Endothelial cell of umbilical vein (primary cell): ENCODE data around the gene TUBA4A. TPM values are rescaled to one million over a fixed set of nuclear protein-coding genes. Genes with fewer than 3 reads are reported as not detected.
A peak's percentile ranks its signal among the peaks of the same experiment; 100 is the strongest.

Experiments
- BruUV-seq: library from RNA; stranded (reverse); fragments of 400-500 nt; replicated peaks from 2 replicates; lab custom pipeline; 2021; lab: Mats Ljungman, UMichigan
- CTCF ChIA-PET: fragments of 300-600, 350-600 bp; sonication (Branson Sonifier 250); formaldehyde crosslinking; loops from one replicate; lab custom pipeline; 2021; ENCODE audit warnings: antibody characterized with exemption, inconsistent platforms; lab: Charles Lee
- POLR2A ChIA-PET: fragments of 300-600, 350-600 bp; sonication (Branson Sonifier 250); formaldehyde crosslinking; loops from one replicate; lab custom pipeline; 2021; ENCODE audit warnings: antibody characterized with exemption, inconsistent platforms; lab: Charles Lee
- DNase-seq: peaks from one replicate; pipeline ENCODE4 v3.0.0-alpha.2; 2011; ENCODE audit warnings: low read depth, low spot score
- FAIRE-seq: peaks from 2 replicates; lab custom pipeline; 2011; peaks lifted over from hg19 to GRCh38; lab: Jason Lieb, UNC
- H2AFZ ChIP-seq: 2 replicates; pipeline ENCODE4 v1.6.0; 2012; ENCODE audit warnings: low read depth, low read length, control low read depth, inconsistent platforms
- H3K27ac ChIP-seq: 2 replicates; pipeline ENCODE4 v1.5.1; 2011; ENCODE audit warnings: low read depth, mild to moderate bottlenecking, control low read depth, low read length, moderate library complexity; ENCODE audit not compliant: insufficient read depth
- H3K27me3 ChIP-seq, 2 experiments: 2 replicates each; pipeline versions ENCODE4 v1.6.0 to v1.6.1; 2011; ENCODE audit warnings: low read length in 2 of 2, mixed read lengths in 1 of 2; ENCODE audit not compliant: control insufficient read depth in 2 of 2, insufficient read depth in 2 of 2
- H3K36me3 ChIP-seq, 2 experiments: 2 replicates in 1 of 2; 3 replicates in 1 of 2; pipeline ENCODE4 v1.5.1; 2011; ENCODE audit warnings: low read length in 2 of 2, mild to moderate bottlenecking in 1 of 2, moderate library complexity in 1 of 2; ENCODE audit not compliant: control insufficient read depth in 2 of 2, insufficient read depth in 2 of 2; ENCODE audit errors: extremely low read depth in 1 of 2
- H3K4me1 ChIP-seq: 3 replicates; pipeline ENCODE4 v1.5.1; 2011; ENCODE audit warnings: mild to moderate bottlenecking, low read length; ENCODE audit not compliant: control insufficient read depth, insufficient read depth; ENCODE audit errors: extremely low read depth
- H3K4me2 ChIP-seq: 2 replicates; pipeline ENCODE4 v1.6.1; 2011; ENCODE audit warnings: low read length, control low read depth, mixed read lengths; ENCODE audit not compliant: insufficient read depth
- H3K4me3 ChIP-seq, 3 experiments: fragments of 200-600 bp in 1 of 3; sonication (generic), shearing (Covaris generic) in 1 of 3; replicated peaks in 1 of 3; 2 replicates each; pipeline ENCODE4 v1.5.1; 2011 to 2016; ENCODE audit warnings: control low read depth in 3 of 3, low read length in 3 of 3, mild to moderate bottlenecking in 2 of 3, inconsistent platforms in 1 of 3, low read depth in 1 of 3, moderate library complexity in 1 of 3; ENCODE audit not compliant: insufficient read depth in 1 of 3
- H3K79me2 ChIP-seq: 2 replicates; pipeline ENCODE4 v1.6.0; 2012; ENCODE audit warnings: low read length, inconsistent platforms; ENCODE audit not compliant: control insufficient read depth, insufficient read depth
- H3K9ac ChIP-seq: replicated peaks from 2 replicates; pipeline ENCODE3; 2011; ENCODE audit warnings: low read length, control low read depth; ENCODE audit not compliant: insufficient read depth; ENCODE audit errors: extremely low read depth
- H3K9me1 ChIP-seq: replicated peaks from 3 replicates; pipeline ENCODE4 v1.6.0; 2011; ENCODE audit warnings: mild to moderate bottlenecking, low read length; ENCODE audit not compliant: control insufficient read depth, insufficient read depth; ENCODE audit errors: extremely low read depth
- H3K9me3 ChIP-seq: replicated peaks from 2 replicates; pipeline ENCODE4 v1.5.1; 2012; ENCODE audit warnings: low read length, inconsistent platforms; ENCODE audit not compliant: control insufficient read depth, insufficient read depth
- H4K20me1 ChIP-seq: replicated peaks from 2 replicates; pipeline ENCODE3; 2011; ENCODE audit warnings: mild to moderate bottlenecking, low read length; ENCODE audit not compliant: control insufficient read depth, insufficient read depth; ENCODE audit errors: extremely low read depth
- CTCF ChIP-seq, 2 donors: IDR thresholded peaks; 1 replicate in 1 of 2; 2 replicates in 1 of 2; pipeline ENCODE4 v1.5.1; 2011; ENCODE audit warnings: low read length in 2 of 2, mild to moderate bottlenecking in 2 of 2, moderate library complexity in 2 of 2, control low read depth in 1 of 2, inconsistent platforms in 1 of 2, low read depth in 1 of 2; ENCODE audit not compliant: insufficient read depth in 1 of 2; ENCODE audit errors: extremely low read depth in 1 of 2
- EZH2 ChIP-seq: IDR thresholded peaks from 2 replicates; pipeline ENCODE4 v1.6.1; 2012; ENCODE audit warnings: borderline replicate concordance, low read depth, mild to moderate bottlenecking, moderate library complexity, low read length, inconsistent platforms; ENCODE audit not compliant: severe bottlenecking
- FOS ChIP-seq: IDR thresholded peaks from 2 replicates; pipeline ENCODE4 v1.6.1; 2011; ENCODE audit warnings: mild to moderate bottlenecking, low read length, moderate library complexity, borderline replicate concordance; ENCODE audit not compliant: insufficient read depth
- MAX ChIP-seq: IDR thresholded peaks from 2 replicates; pipeline ENCODE4 v1.6.1; 2011; ENCODE audit not compliant: insufficient read depth, insufficient read length
- MYC ChIP-seq: IDR thresholded peaks from one replicate; pipeline ENCODE4 v1.6.1; 2011; ENCODE audit warnings: mild to moderate bottlenecking, low read depth, low read length
- POLR2A ChIP-seq: IDR thresholded peaks from 2 replicates; pipeline ENCODE4 v1.6.1; 2012; ENCODE audit warnings: low read depth, mild to moderate bottlenecking, control low read depth, low read length
- POLR2AphosphoS5 ChIP-seq: IDR thresholded peaks from 2 replicates; pipeline ENCODE4 v1.6.1; 2012; ENCODE audit warnings: low read depth, mild to moderate bottlenecking, control low read depth, low read length, moderate library complexity; ENCODE audit not compliant: insufficient read depth
- dilution Hi-C: fragments of 300-500 bp; cut with MboI; formaldehyde crosslinking; loops from one replicate; pipeline ENCODE4 v1.15.0; 2019; ENCODE audit warnings: low sequenced_read_pairs; ENCODE audit not compliant: extremely low pct_ligation_motif_present
- intact Hi-C: fragments of 100-400 bp; cut with micrococcal nuclease; formaldehyde crosslinking; loops from one replicate; pipeline ENCODE4 v1.10.0; 2022
- polyA plus RNA-seq, 4 experiments: library from polyadenylated mRNA; depleted of rRNA in 3 of 4; stranded (reverse) in 3 of 4; unstranded in 1 of 4; fragments of >200 nt; gene quantifications; 2 replicates each; pipeline versions ENCODE4 v1.2.1 to v1.2.3, GENCODE V29; 2011 to 2012; ENCODE audit warnings: missing spikeins in 1 of 4
- total RNA-seq: library from RNA; stranded (reverse); gene quantifications from 2 replicates; pipeline ENCODE4 v1.2.3, GENCODE V29; 2021

TUBA4A gene
- total and polyA plus RNA-seq, 2 donors (not counting 3 experiments of a cell fraction or from before 2014, with no cell fraction given), result 16.5 to 24.8 TPM

GRCh38 chr2:219294356-219295351 is 40.9 kb upstream of the TUBA4A start:
- Histone ChIP-seq H4K20me1 (no peaks in the 10 kb centered on the region), H3K79me2 (no peaks in the 10 kb centered on the region), H2AFZ (peak overlapping the region; percentile 98), H3K4me3 (peak overlapping the region; percentile 40 to 46 (median 40)), H3K9me1 (no peaks in the 10 kb centered on the region), H3K4me2 (peak overlapping the region; percentile 77), H3K9ac (peak overlapping the region; percentile 64), H3K9me3 (no peaks in the 10 kb centered on the region), H3K4me1 (peaks cover 4% of the 10 kb centered on the region), H3K27me3 (peaks cover 0 to 2% of the 10 kb centered on the region in 2 experiments), H3K36me3 (no peaks in the 10 kb centered on the region), H3K27ac (no peak overlapping the region)
- CTCF ChIA-PET, result interaction anchor here (0.6 to 11.2 kb wide), 47 partner anchors 9 to 418 kb away, joined by 3 to 253 read pairs (median 5); partner anchors contain the start of genes ABCB6, ANKZF1, ATG9A and CNPPD1
- intact Hi-C loops (loop anchor here (1.0 to 5.0 kb wide), 9 partner anchors 15 to 312 kb away; partner anchors contain the start of genes ABCB6, ANKZF1, ATG9A and CNPPD1), dilution Hi-C loops (no loop called here)
- TF ChIP-seq EZH2 (no peak), POLR2AphosphoS5 (peak; percentile 75), MYC (peak; percentile 90), POLR2A (peak; percentile 64), MAX (peak; percentile 59), CTCF (IDR thresholded peaks at IDR 0.05; ENCODE audit: extremely low read depth in 1 of 2, insufficient read depth in 1 of 2, low read depth in 1 of 2, low read length in 2 of 2) (peak; percentile 95 to 98), FOS (no peak)
- FAIRE-seq (peak; percentile 83), DNase-seq (peak; percentile 87)
- POLR2A ChIA-PET, result interaction anchor here (1.0 kb wide), 1 partner anchor 50 kb away, joined by 4 read pairs; the partner anchor contains the start of genes GLB1L and STK16
- no TSS peak for BruUV-seq
